ENCODE measurements around the gene SLC29A1.
A peak's percentile ranks its signal among the peaks of the same experiment; 100 is the strongest.
"Not testable (repeated sequence)": the region's sequence is repeated elsewhere in the genome, so short reads cannot be mapped to it uniquely, and the experiment has no call there.

Gene SLC29A1

DNA sequence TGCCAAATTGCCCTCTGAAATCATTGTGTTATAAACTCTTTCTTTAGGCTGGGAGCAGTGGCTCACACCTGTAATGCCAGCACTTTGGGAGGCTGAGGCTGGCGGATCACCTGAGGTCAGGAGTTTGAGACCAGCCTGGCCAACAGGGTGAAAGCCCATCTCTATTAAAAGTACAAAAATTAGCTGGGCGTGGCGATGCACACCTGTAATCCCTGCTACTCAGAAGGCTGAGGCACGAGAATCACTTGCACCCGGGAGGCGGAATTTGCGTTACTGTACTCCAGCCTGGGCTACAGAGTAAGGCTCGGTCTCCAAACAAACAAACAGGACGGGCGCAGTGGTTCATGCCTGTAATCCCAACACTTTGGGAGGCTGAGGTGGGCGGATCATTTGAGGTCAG lies 27.0 kb upstream of the SLC29A1 start:
- not testable (repeated sequence) for DNase-seq

DNA sequence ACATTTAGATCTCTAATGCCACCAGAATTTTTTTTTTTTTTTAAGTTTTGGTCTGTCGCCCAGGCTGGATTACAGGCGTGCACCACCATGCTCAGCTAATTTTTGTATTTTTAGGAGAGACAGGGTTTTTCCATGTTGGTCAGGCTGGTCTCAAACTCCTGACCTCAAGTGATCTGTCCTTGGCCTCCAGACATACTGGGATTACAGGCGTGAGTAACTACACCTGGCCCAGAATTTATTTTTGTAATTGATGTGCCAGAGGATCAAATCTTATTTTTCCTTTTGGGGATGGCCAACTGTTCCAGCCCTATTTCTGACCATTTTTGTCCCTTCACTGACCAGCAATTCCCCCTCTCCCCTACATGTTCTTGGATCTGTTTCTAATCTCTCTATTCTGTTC lies 24.7 kb upstream of the SLC29A1 start:
- DNase-seq, result no peak

DNA sequence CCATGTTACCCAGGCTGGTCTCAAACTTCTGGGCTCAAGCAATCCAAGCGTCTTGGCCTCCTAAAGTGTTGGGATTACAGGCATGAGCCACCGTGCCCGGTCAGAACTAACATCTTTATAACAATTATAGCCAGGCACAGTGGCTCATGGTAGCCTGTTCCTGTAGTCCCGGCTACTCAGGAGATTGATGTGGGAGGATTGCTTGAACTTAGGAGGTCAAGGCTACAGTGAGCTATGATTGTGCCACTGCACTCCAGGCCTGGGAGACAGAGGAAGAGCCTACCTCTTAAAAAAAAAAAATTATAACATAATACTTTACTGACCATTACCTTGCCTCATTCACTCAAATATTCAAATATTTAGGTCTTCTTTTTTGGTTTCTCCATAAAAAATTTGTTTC lies 23.5 kb upstream of the SLC29A1 start:
- no peak for DNase-seq

DNA sequence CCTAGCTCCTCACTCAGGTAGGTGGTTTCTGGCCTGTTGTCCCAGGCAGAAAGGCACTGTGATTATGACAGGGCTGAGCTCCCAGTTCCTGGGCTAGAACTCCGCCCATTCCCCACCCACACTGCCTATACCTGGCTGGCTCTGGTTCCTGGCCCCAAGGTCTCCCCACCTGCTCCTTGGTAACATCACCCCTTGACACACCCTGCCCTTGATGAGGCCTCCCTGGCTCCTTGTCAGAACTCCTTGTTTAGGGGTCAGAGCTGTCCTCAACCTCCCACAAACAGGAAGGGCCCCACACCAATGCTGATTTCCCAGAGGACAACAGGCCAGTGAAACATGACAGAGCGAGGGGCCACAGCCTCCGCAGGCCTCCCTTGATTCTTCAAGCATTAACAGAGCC lies 22.2 kb upstream of the SLC29A1 start:
- no peak for DNase-seq

DNA sequence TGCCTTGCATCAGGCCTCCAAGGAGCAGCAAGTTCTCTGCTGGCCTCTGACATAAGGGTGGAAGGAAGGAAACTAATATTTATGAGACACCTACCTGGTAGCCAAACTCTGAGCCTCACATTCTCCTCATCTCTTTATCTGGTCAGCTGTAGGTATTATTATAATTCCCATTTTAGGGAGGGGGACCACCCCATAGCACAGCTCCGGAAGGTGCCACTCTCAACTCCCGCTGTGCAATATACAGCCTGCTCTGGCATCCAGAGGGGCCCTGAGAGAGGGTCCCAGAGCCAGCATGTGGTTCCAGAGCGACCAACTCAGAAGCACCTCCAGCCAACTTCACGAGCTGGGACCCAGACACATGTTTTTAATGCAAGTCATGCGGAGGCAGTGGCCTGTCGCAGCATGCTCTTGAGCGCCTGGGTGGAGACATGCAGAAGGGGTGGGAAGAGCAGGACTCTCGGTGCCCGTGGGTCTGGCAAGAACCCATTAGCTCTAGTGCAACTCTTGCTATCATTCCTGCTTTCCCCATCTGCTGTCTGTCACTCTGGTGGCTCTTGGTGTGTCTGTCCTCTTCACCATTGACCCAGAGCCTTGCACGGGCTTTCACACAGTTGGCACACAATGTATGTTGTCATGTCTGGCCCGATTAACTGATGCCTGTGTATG lies 21.6 kb upstream of the SLC29A1 start:
- DNase-seq, result no peak

DNA sequence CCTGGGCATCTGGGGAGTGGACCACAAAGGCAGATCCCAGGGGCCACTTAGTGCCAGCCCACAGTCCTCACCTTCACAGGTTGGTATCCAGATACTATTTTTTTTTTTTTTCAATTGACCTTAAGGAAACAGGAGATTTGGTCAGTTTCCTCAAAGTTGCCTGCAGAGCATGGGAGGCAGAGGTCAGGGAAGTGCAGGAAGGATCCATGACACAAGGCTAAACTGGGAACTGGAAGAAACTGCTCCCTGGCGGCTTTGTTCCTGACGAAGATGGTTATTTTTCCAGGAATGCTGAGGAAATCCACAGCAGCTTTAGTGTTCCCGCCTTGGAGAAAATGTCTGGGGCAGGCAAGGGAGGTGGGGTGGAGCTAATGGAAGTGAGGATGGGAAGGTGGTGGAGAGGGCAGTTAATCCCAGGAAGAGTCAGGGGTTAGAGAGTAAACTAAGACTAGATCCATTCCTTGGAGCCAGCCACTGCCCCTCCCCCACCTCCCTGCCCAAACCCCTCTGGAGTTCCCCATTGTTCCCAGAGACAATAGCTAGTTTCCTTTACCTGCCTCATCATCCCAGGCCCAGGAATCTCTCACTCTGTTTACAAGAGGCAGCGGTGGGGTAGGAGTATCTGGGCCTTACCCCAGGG lies 20.9 kb upstream of the SLC29A1 start:
- no peak for DNase-seq

DNA sequence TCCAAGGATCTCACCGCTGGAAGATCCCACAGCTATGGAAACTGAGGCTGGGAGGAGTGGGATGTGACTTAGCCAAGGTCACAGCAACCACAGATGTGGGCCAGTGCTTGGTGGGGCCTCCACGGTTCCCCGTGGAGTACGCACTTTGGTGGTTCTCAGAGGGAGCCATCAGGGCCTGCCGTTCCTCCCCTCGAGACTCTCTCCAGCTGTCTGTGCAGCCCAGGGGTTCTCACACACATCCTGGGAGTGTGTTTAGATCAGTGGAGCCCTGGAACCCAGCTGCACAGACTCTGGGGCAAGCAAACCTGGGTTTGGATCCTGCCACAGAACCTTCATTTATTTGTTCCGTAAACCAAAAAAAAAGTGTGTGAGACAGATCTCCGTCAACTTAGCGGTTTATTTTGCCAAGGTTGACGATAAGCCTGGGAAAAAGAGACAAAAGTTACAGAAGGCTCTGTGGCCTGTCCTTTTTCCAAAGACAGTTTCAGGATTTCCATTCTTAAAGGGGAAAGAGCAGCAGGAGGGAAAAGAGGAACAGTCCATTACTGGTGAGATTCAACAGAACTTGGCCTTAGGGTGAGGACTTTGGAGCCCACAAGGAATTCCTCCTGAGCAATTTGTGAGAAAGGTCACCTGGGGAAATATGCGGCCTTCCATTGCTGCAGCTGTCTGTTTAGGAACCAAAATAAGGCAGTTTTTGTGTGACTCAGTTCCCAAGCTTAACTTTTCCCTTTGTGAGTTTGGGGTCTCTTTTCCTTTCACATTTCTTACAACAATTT lies 20.2 kb upstream of the SLC29A1 start:
- DNase-seq, result no peak

DNA sequence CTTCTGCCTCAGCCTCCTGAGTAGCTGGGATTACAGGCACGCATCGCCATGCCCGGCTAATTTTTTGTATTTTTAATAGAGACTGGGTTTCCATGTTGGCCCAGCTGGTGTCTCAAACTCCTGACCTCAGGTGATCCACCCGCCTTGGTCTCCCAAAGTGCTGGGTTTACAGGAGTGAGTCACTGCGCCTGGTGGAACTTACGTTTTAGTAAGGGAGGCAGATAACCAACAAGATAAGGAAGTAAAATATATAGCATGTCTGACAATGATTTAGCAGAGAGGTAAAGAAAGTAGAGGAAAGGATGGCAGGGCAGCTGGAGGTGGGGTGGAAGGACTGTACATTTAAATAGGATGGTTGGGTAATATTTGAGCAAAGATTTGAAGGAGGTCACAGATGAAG lies 19.4 kb upstream of the SLC29A1 start:
- DNase-seq, result no peak

DNA sequence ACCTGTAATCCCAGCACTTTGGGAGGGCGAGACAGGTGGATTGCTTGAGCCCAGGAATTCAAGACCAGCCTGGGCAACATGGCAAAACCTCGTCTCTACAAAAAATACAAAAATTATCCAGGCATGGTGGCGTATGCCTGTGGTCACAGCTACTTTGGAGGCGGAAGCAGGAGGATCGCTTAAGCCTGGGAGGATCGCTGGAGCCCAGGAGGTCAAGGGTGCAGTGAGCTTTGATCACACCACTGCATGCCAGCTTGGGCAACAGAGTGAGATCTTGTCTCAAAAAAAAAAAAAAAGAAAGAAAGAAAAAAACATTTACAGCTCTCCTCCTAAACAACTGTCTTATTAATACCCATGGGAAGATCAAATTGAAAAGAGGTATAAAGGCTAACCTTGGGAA lies 15.4 kb upstream of the SLC29A1 start:
- no peak for DNase-seq

DNA sequence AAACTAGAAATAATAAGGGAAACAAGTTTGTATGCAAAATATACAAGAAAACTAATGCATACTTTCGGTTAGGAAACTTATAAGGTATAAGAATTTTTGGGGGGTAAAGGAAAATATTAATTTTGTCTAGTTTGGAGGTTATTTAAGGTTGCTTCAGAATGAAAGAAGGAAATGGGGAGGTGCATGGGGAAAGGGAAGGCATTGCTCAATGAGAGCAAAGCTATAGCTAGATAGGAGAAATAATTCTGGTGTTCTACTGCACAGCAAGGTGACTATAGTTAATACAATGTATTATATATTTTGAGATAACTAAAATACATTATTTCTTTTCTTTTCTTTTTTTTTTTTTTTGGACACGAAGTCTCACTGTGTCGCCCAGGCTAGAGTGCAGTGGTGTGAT lies 12.1 kb upstream of the SLC29A1 start:
- DNase-seq, result no peak

DNA sequence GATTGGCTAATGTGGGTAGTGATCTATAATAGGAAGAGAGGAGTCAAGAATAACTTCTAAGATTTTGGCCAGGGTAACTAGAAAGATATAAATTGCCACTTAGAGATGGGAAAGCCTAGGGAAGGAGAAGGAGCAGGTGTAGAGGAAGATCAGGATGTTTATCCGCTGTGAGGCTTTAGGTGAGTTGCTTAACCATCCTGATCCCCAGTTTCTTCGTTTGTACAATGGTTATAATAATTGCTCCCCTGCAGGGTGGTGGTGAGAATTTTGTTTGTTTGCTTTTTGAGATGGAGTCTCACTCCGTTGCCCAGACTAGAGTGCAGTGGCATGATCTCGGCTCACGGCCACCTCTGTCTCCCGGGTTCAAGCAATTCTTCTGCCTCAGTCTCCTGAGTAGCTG lies 9.1 kb upstream of the SLC29A1 start:
- no peak for DNase-seq

DNA sequence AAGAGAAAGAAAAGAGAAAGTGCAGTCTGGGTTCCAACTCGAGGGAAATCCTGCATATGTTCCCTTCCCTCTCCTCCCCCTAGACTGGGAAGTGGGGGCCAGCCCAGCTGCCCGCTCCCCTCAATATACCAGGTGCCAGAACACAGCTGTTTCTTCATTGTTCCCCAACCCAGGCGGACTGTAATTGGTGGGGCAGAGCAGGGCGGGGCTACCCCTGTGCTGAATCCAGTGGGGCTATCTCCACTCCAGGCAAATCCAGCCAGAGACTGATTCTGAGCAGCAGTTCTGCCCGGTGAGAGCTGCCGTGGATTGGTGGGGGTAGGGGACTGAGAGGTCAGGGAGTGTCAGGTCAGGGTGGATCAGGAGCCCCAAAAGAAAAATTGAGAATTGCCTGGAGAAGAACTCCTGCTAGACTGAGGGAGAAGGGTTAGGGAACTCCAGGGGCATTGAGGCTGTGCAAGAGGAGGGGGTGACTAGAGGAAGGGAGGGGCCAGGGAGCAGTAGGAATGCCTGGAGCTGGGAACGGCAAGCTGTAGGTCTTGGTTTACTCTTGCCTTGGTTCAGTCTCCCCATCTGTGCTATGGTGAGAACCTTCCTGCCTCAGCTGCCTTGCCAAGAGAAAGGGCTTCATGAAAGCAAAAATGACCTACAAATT lies 6.6 kb upstream of the SLC29A1 start, which contains the start of gene MYMX:
Gene MYMX (plus strand): TSS at position 250 of the 655 bp plus-strand sequence. CDS start 546 bp downstream, outside the sequence.
- peak; percentile 43 for DNase-seq

DNA sequence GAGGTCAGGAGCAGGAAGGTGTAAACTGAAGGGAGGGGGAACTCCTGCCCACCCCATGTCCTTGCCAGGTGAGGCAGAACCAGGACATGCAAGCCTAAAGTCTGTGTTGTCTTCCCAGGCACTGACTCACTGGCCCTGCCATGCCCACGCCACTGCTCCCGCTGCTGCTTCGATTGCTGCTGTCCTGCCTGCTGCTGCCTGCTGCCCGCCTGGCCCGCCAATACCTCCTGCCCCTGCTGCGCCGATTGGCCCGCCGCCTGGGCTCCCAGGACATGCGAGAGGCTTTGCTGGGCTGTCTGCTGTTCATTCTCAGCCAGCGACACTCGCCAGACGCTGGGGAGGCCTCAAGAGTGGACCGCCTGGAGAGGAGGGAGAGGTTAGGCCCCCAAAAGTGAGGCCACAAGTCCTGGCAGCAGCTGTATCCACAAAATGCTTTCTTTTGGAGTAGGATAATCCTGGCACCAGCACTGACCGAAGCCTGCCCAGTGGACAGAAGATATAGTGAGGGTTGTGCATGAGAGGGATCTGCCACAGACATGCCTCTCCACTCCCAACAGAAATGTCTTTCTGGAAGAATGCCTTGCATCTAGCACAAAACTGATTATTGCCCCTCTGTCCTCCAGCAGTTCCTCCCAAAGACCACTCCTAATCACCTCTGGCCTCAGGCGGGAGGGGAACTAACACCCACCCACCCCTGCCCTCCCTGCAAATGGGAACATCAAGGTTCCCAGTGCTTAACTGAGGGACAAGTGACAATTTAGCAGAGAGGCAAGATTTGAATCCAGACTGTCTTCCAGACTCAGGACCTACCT lies 5.9 kb upstream of the SLC29A1 start:
- DNase-seq, result no peak

DNA sequence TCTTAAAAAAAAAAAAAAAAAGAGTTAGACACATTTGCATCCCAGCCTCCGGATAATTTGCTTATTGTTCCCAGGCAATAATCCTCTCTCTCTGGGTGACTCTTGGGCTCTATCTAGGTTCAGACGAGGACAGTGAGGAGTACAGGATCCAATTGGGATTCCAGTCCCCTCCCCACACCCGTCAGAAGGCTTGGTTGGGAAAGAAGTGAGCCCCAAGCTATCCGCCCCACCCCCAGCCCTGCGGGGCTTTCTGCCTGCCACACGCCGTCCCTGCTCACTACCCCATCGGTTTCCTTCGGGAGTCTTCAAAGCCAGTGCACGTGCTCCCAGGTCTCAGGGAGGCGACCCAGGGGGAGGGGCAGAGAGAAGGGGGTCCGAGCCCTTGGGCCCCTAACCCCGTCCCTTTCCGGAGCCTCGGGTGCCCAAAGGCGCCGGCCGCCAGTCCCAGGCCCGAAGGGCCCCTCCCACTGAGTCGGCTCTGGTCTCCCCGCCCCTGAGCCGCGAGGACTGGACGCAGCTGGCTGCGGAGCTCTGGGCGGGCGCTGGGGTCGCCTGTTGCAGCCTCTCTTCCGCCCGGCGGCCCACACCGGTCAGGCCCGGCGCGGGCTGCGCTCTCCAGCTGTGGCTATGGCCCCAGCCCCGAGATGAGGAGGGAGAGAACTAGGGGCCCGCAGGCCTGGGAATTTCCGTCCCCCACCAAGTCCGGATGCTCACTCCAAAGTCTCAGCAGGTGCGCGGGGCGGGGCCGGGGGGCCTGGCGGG lies 4.2 kb upstream of the SLC29A1 start:
- peak; percentile 77 for DNase-seq

DNA sequence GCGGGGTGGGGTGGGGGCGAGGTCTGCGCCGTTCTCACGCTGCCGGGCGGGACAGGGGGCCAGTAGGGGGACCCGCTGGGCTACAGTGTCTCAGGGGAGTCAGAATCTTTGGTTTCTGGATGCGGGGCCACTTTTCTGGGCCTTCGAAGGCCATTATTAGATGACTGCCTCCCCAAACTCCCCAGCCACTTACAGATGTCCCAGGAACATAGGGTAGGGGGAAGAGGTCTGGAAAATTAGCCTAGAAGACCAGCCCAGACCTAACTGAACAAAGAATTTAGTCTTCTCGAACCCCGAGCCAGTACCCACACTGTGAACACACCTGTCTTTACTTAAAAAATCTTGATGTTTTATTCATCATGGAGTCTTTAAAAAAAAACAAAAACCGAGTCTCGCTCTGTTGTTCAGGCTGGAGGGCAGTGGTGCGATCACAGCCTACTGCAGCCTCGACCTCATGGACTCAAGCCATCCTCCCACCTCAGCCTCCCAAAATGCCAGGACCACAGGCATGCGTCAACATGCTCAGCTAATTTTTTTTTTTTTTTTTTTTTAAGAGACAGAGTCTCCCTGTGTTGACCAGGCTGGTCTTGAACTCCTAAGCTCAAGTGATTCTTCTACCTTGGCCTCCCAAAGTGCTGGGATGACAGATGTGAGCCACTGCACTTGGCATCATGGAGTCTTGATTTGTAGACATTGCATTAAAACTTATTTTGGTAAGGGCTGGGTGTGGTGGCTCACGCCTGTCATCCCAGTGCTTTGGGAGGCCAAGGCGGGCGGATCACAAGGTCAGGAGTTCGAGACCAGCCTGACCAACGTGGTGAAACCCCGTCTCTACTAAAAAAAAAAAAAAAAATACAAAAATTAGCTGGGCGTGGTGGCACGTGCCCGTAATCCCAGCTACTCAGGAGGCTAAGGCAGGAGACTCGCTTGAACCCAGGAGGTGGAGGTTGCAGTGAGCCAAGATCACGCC lies 3.3 kb upstream of the SLC29A1 start:
- DNase-seq, result no peak

DNA sequence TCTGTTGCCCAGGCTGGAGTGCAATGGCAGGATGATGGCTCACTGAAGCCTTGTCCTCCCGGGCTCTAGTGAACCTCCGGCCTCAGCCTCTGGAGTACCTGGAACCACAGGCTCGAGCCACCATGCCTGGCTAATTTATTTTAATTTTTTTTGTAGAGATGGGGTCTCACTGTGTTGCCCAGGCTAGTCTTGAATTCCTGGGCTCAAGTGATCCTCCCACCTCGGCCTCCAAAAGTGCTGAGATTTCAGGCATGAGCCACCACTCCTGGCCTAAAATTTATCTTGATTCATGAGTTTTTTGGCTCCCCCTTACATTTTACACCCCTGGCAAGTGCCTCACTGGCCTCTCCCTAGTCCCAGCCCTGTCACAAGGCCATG lies 2.5 kb upstream of the SLC29A1 start:
- no peak for DNase-seq

DNA sequence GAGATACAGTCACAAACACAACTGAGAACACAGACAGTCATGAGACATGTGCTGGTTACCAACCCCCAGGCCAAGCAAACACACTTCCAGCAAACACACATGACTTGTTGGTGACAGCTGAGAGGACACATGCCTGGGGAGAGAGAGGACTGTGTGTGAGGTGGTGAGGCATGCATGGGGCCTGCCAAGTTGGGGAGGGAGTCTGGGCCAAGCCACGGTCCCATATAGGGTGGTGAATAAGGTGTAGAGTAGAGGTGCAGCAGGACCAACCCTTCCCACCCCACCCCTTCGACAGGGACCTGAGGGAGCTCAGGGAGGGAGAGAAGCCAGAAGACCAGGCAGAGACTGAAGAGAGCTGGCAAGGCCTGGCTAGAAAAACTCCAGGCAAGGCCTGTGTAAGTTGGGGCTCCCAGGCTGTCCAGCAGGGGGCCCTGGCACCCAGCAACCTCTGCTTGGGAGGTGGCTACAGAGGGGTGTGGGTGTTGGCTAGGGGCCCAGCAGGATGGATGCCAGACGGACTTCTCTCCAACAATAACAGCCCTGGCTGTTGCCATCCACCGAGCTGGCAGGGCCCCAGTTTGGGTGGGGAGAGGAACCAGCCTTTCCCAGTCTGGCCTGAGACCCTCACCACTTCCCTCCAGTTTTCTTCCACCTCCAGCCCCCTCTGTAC lies 2.0 kb upstream of the SLC29A1 start:
- DNase-seq, result peak; percentile 97

DNA sequence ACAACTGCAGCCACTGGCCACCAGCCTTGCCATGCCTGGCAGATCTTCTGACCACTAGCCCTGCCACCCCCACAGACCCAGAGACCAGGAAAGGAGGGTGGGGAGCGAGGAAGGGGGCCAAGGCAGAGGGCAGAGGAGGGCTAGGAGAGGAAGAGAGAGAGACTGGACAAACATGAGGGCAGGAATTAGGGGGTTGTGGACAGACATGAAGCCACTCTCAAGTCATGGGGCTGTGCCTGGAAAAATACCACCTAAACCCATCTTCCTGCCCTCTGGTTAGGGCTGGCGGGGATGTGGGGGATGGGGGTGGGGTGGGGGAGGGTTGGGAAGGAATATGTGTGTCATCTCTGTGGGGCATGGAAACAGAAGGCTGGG lies 1.4 kb upstream of the SLC29A1 start:
- DNase-seq, result no peak

DNA sequence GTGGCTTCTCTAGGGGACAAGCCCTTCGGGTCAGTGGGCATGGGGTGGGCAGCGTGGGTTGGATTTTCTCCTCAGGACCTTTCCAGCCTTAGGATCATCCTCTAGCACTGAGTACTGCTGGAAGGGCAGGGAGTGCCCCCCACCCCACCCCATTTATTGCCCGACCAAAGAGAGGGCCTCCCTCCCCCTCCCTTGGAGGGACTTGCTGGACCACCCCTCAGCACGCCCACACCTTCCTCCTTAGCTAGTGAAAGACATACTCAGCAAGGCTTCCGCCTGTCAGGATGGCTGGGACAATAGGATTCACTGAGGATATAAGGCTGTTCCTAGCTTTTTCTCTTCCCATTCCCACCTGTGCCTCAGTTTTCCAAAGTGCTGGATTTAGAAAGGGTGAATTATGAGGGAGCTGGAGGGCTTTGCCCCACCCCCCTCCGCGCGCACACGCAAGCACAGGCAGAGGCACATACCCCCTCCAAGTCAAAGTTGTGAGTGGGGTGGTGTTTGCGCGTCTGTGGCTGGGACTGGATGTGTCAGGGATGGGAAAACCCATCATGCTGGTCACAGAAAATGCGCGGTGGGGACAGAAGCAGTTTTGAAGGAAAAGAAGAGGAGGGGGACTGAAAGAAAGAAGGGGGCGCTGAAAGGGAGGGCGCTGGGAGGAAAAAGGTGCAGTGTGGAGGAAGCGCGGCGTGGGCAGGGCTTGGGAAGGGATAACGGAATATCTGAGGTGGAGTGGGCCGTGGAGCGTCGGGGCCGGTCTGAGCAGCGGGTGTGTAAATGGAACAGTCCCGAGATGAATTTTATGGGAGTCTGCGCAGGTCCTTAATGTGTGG lies 693 bp upstream of the SLC29A1 start:
- no peak for DNase-seq

Measured in hematopoietic multipotent progenitor cell treated with erythropoietin and hydrocortisone succinate and interleukin-3 and kit ligand, for 6 days (in vitro differentiated cells).